WTC11 (cell line): ENCODE results near the gene C6orf141.

Experiments
- CBFB ChIP-seq: sonication (generic); formaldehyde crosslinking; IDR thresholded peaks from 2 replicates; pipeline ENCODE4 v1.8.1; 2022; ENCODE audit warnings: mild to moderate bottlenecking, low read depth, missing genetic modification reagents
- ETV6 ChIP-seq: sonication (generic); formaldehyde crosslinking; IDR thresholded peaks from 2 replicates; pipeline ENCODE4 v1.8.1; 2022; ENCODE audit warnings: mild to moderate bottlenecking, missing genetic modification reagents
- NFE2L1 ChIP-seq: sonication (generic); formaldehyde crosslinking; IDR thresholded peaks from 2 replicates; pipeline ENCODE4 v1.8.1; 2023; ENCODE audit warnings: missing genetic modification reagents
- NFYB ChIP-seq: sonication (generic); formaldehyde crosslinking; conservative IDR thresholded peaks from 2 replicates; pipeline ENCODE4 v1.8.0; 2022; ENCODE audit warnings: low read depth, missing genetic modification reagents
- SP1 ChIP-seq: sonication (generic); formaldehyde crosslinking; conservative IDR thresholded peaks from 2 replicates; pipeline ENCODE4 v1.8.1; 2022; ENCODE audit warnings: missing genetic modification reagents
- TCF7 ChIP-seq: sonication (generic); formaldehyde crosslinking; IDR thresholded peaks from 2 replicates; pipeline ENCODE4 v1.8.0; 2022; ENCODE audit warnings: mild to moderate bottlenecking, low read depth, missing genetic modification reagents, moderate library complexity
- TEAD4 ChIP-seq: sonication (generic); formaldehyde crosslinking; IDR thresholded peaks from 2 replicates; pipeline ENCODE4 v1.8.0; 2022; ENCODE audit warnings: mild to moderate bottlenecking, missing genetic modification reagents
- ZNF138 ChIP-seq: sonication (generic); formaldehyde crosslinking; conservative IDR thresholded peaks from 2 replicates; pipeline ENCODE4 v1.8.1; 2022; ENCODE audit warnings: mild to moderate bottlenecking, moderate library complexity, missing genetic modification reagents
- ZNF232 ChIP-seq: sonication (generic); formaldehyde crosslinking; IDR thresholded peaks from 2 replicates; pipeline ENCODE4 v1.8.0; 2022; ENCODE audit warnings: mild to moderate bottlenecking, missing genetic modification reagents
- ZNF263 ChIP-seq: sonication (generic); formaldehyde crosslinking; IDR thresholded peaks from 2 replicates; pipeline ENCODE4 v1.8.1; 2022; ENCODE audit warnings: low read depth, mild to moderate bottlenecking, moderate library complexity, missing genetic modification reagents
- TF ChIP-seq, protein P1 (sequence below): fragments of 200-600 bp; IDR thresholded peaks from 2 replicates; pipeline ENCODE4 v1.8.0; 2022; ENCODE audit warnings: antibody characterized with exemption
- TF ChIP-seq, protein P2 (sequence below): sonication (generic); formaldehyde crosslinking; IDR thresholded peaks from 2 replicates; pipeline ENCODE4 v1.8.0; 2022; ENCODE audit warnings: mild to moderate bottlenecking, missing genetic modification reagents
- TF ChIP-seq, protein P3 (sequence below): sonication (generic); formaldehyde crosslinking; IDR thresholded peaks from 2 replicates; pipeline ENCODE4 v1.8.0; 2022; ENCODE audit warnings: missing genetic modification reagents
- TF ChIP-seq, protein P4 (sequence below): sonication (generic); formaldehyde crosslinking; IDR thresholded peaks from 2 replicates; pipeline ENCODE4 v1.8.0; 2023; ENCODE audit warnings: missing genetic modification reagents

DNA sequence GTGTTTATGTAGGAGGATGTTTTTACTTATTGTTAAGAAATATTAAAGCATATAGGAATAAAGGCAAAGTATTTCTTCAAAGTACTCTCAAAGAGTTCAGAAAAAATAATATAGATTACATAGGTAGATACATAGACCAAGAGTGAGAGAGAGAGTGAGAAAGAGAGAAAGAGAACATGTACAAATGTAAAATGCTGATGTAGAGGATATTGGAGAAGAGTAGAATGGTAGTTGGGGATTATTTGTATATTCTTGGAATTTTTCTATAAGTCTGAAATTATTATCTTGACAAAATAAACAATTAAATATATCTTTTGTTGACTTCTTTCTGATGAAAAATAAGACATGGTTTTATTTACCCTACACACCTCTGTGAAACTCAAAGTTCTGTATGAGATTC is 29.2 kb downstream of the C6orf141 start:
- TF ChIP-seq, protein P1, sequence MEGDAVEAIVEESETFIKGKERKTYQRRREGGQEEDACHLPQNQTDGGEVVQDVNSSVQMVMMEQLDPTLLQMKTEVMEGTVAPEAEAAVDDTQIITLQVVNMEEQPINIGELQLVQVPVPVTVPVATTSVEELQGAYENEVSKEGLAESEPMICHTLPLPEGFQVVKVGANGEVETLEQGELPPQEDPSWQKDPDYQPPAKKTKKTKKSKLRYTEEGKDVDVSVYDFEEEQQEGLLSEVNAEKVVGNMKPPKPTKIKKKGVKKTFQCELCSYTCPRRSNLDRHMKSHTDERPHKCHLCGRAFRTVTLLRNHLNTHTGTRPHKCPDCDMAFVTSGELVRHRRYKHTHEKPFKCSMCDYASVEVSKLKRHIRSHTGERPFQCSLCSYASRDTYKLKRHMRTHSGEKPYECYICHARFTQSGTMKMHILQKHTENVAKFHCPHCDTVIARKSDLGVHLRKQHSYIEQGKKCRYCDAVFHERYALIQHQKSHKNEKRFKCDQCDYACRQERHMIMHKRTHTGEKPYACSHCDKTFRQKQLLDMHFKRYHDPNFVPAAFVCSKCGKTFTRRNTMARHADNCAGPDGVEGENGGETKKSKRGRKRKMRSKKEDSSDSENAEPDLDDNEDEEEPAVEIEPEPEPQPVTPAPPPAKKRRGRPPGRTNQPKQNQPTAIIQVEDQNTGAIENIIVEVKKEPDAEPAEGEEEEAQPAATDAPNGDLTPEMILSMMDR, result no peak
- TF ChIP-seq SP1 (no peak), NFYB (CRISPR knock-in tag) (no peak), ZNF232 (CRISPR knock-in tag) (no peak), TEAD4 (CRISPR knock-in tag) (no peak), TCF7 (CRISPR knock-in tag) (no peak), ETV6 (no peak), CBFB (CRISPR knock-in tag) (no peak), ZNF263 (CRISPR knock-in tag) (no peak), NFE2L1 (CRISPR knock-in tag) (no peak), ZNF138 (CRISPR knock-in tag) (no peak)
- TF ChIP-seq, protein P2, sequence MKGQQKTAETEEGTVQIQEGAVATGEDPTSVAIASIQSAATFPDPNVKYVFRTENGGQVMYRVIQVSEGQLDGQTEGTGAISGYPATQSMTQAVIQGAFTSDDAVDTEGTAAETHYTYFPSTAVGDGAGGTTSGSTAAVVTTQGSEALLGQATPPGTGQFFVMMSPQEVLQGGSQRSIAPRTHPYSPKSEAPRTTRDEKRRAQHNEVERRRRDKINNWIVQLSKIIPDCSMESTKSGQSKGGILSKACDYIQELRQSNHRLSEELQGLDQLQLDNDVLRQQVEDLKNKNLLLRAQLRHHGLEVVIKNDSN (CRISPR knock-in tag), result no peak
- TF ChIP-seq, protein P3, sequence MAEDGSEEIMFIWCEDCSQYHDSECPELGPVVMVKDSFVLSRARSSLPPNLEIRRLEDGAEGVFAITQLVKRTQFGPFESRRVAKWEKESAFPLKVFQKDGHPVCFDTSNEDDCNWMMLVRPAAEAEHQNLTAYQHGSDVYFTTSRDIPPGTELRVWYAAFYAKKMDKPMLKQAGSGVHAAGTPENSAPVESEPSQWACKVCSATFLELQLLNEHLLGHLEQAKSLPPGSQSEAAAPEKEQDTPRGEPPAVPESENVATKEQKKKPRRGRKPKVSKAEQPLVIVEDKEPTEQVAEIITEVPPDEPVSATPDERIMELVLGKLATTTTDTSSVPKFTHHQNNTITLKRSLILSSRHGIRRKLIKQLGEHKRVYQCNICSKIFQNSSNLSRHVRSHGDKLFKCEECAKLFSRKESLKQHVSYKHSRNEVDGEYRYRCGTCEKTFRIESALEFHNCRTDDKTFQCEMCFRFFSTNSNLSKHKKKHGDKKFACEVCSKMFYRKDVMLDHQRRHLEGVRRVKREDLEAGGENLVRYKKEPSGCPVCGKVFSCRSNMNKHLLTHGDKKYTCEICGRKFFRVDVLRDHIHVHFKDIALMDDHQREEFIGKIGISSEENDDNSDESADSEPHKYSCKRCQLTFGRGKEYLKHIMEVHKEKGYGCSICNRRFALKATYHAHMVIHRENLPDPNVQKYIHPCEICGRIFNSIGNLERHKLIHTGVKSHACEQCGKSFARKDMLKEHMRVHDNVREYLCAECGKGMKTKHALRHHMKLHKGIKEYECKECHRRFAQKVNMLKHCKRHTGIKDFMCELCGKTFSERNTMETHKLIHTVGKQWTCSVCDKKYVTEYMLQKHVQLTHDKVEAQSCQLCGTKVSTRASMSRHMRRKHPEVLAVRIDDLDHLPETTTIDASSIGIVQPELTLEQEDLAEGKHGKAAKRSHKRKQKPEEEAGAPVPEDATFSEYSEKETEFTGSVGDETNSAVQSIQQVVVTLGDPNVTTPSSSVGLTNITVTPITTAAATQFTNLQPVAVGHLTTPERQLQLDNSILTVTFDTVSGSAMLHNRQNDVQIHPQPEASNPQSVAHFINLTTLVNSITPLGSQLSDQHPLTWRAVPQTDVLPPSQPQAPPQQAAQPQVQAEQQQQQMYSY (CRISPR knock-in tag), result no peak
- TF ChIP-seq, protein P4, sequence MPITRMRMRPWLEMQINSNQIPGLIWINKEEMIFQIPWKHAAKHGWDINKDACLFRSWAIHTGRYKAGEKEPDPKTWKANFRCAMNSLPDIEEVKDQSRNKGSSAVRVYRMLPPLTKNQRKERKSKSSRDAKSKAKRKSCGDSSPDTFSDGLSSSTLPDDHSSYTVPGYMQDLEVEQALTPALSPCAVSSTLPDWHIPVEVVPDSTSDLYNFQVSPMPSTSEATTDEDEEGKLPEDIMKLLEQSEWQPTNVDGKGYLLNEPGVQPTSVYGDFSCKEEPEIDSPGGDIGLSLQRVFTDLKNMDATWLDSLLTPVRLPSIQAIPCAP (CRISPR knock-in tag), result no peak
